HEK293T (cell line): ENCODE data around the gene DDX47.
"Not testable (repeated sequence)": the region's sequence is repeated elsewhere in the genome, so short reads cannot be mapped to it uniquely, and the experiment has no call there.

Experiments used
- BHLHE40 ChIP-seq: fragments of 450-650 bp; IDR thresholded peaks from 2 replicates; pipeline ENCODE4 v1.6.1; 2016; ENCODE audit warnings: mild to moderate bottlenecking, moderate library complexity, borderline replicate concordance
- FOXK2 ChIP-seq: fragments of 450-650 bp; IDR thresholded peaks from 2 replicates; pipeline ENCODE4 v1.6.1; 2016; ENCODE audit warnings: mild to moderate bottlenecking
- FOXM1 ChIP-seq: fragments of 450-650 bp; IDR thresholded peaks from 2 replicates; pipeline ENCODE4 v1.6.1; 2017; ENCODE audit warnings: mild to moderate bottlenecking, borderline replicate concordance
- HDGF ChIP-seq: fragments of 450-650 bp; IDR thresholded peaks from 2 replicates; pipeline ENCODE4 v1.6.1; 2017; ENCODE audit warnings: antibody characterized with exemption, borderline replicate concordance
- SP1 ChIP-seq: fragments of 450-650 bp; IDR thresholded peaks from 2 replicates; pipeline ENCODE4 v1.6.1; 2017
- TARDBP ChIP-seq: fragments of 450-650 bp; IDR thresholded peaks from 2 replicates; pipeline ENCODE4 v1.6.1; 2016

- TF ChIP-seq BHLHE40, SP1, FOXM1, FOXK2, TARDBP, HDGF: not testable (repeated sequence)
Observed at GRCh38 chr12:12820376-12820775, 7.2 kb downstream of the DDX47 start.
